Body of pancreas (tissue), 4 donors: ENCODE results near the gene ST3GAL5.

ENCODE experiments used
- POLR2A ChIP-seq, 3 donors: fragments of 450-650 bp; IDR thresholded peaks; one replicate each; pipeline ENCODE4 v1.6.1; 2016; ENCODE audit warnings: antibody characterized with exemption in 3 of 3, mild to moderate bottlenecking in 2 of 3
- TF ChIP-seq, protein P1 (sequence below), 7 experiments: fragments of 450-650 bp in 4 of 7; fragments of 200-600 bp in 3 of 7; sonication (generic) in 3 of 7; IDR thresholded peaks; one replicate each; pipeline ENCODE4 v1.5.1; 2016 to 2019; ENCODE audit warnings: antibody characterized with exemption in 7 of 7

DNA sequence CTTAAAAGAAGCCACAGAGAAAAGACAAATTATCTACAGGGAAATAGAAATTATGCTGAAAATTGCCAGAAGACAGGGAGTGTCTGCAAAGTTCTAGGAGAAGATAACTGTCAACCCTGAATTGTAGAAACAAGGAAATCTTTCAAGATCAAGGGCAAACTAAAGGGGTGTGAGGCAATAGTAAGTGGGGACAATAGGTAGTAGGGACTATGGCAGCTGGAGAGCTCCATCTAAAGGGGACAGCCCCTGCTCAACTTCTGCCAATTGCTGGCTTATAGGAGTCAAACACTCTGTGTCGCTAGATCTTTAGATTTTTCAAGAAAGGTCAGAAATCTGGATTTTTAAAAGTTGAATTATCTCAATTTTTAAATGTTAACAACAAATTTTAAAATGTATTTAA lies 10.1 kb upstream of the ST3GAL5 start:
- TF ChIP-seq, protein P1, sequence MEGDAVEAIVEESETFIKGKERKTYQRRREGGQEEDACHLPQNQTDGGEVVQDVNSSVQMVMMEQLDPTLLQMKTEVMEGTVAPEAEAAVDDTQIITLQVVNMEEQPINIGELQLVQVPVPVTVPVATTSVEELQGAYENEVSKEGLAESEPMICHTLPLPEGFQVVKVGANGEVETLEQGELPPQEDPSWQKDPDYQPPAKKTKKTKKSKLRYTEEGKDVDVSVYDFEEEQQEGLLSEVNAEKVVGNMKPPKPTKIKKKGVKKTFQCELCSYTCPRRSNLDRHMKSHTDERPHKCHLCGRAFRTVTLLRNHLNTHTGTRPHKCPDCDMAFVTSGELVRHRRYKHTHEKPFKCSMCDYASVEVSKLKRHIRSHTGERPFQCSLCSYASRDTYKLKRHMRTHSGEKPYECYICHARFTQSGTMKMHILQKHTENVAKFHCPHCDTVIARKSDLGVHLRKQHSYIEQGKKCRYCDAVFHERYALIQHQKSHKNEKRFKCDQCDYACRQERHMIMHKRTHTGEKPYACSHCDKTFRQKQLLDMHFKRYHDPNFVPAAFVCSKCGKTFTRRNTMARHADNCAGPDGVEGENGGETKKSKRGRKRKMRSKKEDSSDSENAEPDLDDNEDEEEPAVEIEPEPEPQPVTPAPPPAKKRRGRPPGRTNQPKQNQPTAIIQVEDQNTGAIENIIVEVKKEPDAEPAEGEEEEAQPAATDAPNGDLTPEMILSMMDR (IDR thresholded peaks at IDR 0.05) = no peak
- no peak for TF ChIP-seq POLR2A (IDR thresholded peaks at IDR 0.05)
